Measurements from ENCODE around the gene FBXL3. TPM values are rescaled to one million over a fixed set of nuclear protein-coding genes. Genes with fewer than 3 reads are reported as not detected.
A peak's percentile ranks its signal among the peaks of the same experiment; 100 is the strongest.

FBXL3 gene
- total RNA-seq, 2 experiments from 2014 or later, result 27.1 to 27.4 TPM

- peaks cover 28% of the 10 kb centered on the region for H3K36me3 Mint-ChIP-seq (ENCODE audit: low read depth)
- intact Hi-C loops (cut with micrococcal nuclease), result loop anchor here (1.0 kb wide), 1 partner anchor 8 kb away; no protein-coding TSS in a partner anchor
- no peak overlapping the region for H3K4me3 Mint-ChIP-seq
- H3K27me3 Mint-ChIP-seq (ENCODE audit: low read depth), result no peaks in the 10 kb centered on the region
- no peaks in the 10 kb centered on the region for H3K9me3 Mint-ChIP-seq
- CTCF ChIA-PET, result interaction anchor here (0.7 to 2.3 kb wide), 7 partner anchors 9 to 29 kb away, joined by 3 to 10 read pairs (median 5); partner anchors contain the start of gene FBXL3
- no peak for DNase-seq
- peak overlapping the region; percentile 51 for H3K27ac Mint-ChIP-seq
- peaks cover 39% of the 10 kb centered on the region for H3K4me1 Mint-ChIP-seq (ENCODE audit: low read depth)
Measured at GRCh38 chr13:77001540-77001939, 25.4 kb downstream of the FBXL3 start.

- Mint-ChIP-seq H3K36me3 (ENCODE audit: low read depth) (peaks cover 35% of the 10 kb centered on the region), H3K27ac (no peak overlapping the region), H3K4me1 (ENCODE audit: low read depth) (peaks cover 38% of the 10 kb centered on the region), H3K4me3 (no peak overlapping the region), H3K9me3 (no peaks in the 10 kb centered on the region), H3K27me3 (ENCODE audit: low read depth) (no peaks in the 10 kb centered on the region)
- intact Hi-C loops (cut with micrococcal nuclease), result no loop called here
- CTCF ChIA-PET, result interaction anchor here (0.6 to 2.3 kb wide), 5 partner anchors 12 to 593 kb away, joined by 3 to 10 read pairs (median 4); partner anchors contain the start of gene FBXL3
- no peak for DNase-seq
Measured at GRCh38 chr13:77000475-77000874, 26.5 kb downstream of the FBXL3 start.

GRCh38 chr13:76994281-76994680 is 32.7 kb downstream of the FBXL3 start:
- Mint-ChIP-seq H3K36me3 (ENCODE audit: low read depth) (peaks cover 29% of the 10 kb centered on the region), H3K4me3 (peak overlapping the region; percentile 5), H3K9me3 (no peaks in the 10 kb centered on the region), H3K4me1 (ENCODE audit: low read depth) (peaks cover 44% of the 10 kb centered on the region), H3K27me3 (ENCODE audit: low read depth) (no peaks in the 10 kb centered on the region), H3K27ac (no peak overlapping the region)
- no peak for DNase-seq
- intact Hi-C loops (cut with micrococcal nuclease), result loop anchor here (5.0 to 10.0 kb wide), 2 partner anchors 1439 to 1667 kb away; no protein-coding TSS in a partner anchor
- CTCF ChIA-PET, result no interaction called here

GRCh38 chr13:76993473-76993872 is 33.5 kb downstream of the FBXL3 start:
- peaks cover 22% of the 10 kb centered on the region for H3K36me3 Mint-ChIP-seq (ENCODE audit: low read depth)
- H3K9me3 Mint-ChIP-seq, result no peaks in the 10 kb centered on the region
- H3K4me1 Mint-ChIP-seq (ENCODE audit: low read depth), result peaks cover 42% of the 10 kb centered on the region
- H3K27me3 Mint-ChIP-seq (ENCODE audit: low read depth), result no peaks in the 10 kb centered on the region
- intact Hi-C loops (cut with micrococcal nuclease), result loop anchor here (1.0 to 10.0 kb wide), 4 partner anchors 9 to 1666 kb away; partner anchors contain the start of gene SLAIN1
- CTCF ChIA-PET, result interaction anchor here (0.9 to 1.5 kb wide), 4 partner anchors 8 to 33 kb away, joined by 3 to 10 read pairs (median 4); partner anchors contain the start of gene FBXL3
- DNase-seq, result no peak
- no peak overlapping the region for H3K27ac Mint-ChIP-seq
- peak overlapping the region; percentile 95 for H3K4me3 Mint-ChIP-seq

GRCh38 chr13:76993021-76993420 is 33.9 kb downstream of the FBXL3 start:
- CTCF ChIA-PET, result interaction anchor here (0.6 to 1.5 kb wide), 8 partner anchors 9 to 34 kb away, joined by 3 to 10 read pairs (median 3); partner anchors contain the start of gene FBXL3
- Mint-ChIP-seq H3K9me3 (no peaks in the 10 kb centered on the region), H3K36me3 (ENCODE audit: low read depth) (peaks cover 17% of the 10 kb centered on the region), H3K4me3 (peak overlapping the region; percentile 95), H3K4me1 (ENCODE audit: low read depth) (peaks cover 42% of the 10 kb centered on the region), H3K27ac (peak overlapping the region; percentile 92), H3K27me3 (ENCODE audit: low read depth) (no peaks in the 10 kb centered on the region)
- DNase-seq, result no peak
- intact Hi-C loops (cut with micrococcal nuclease), result loop anchor here (1.0 to 10.0 kb wide), 4 partner anchors 9 to 1666 kb away; partner anchors contain the start of gene SLAIN1

- Mint-ChIP-seq H3K4me1 (ENCODE audit: low read depth) (peaks cover 42% of the 10 kb centered on the region), H3K36me3 (ENCODE audit: low read depth) (peaks cover 15% of the 10 kb centered on the region), H3K4me3 (peak overlapping the region; percentile 95), H3K27me3 (ENCODE audit: low read depth) (no peaks in the 10 kb centered on the region), H3K27ac (peak overlapping the region; percentile 92), H3K9me3 (no peaks in the 10 kb centered on the region)
- intact Hi-C loops (cut with micrococcal nuclease), result loop anchor here (1.0 to 10.0 kb wide), 7 partner anchors 10 to 1665 kb away; partner anchors contain the start of genes FBXL3, MYCBP2 and SLAIN1
- peak; percentile 22 for DNase-seq
- CTCF ChIA-PET, result interaction anchor here (0.6 to 1.5 kb wide), 8 partner anchors 9 to 34 kb away, joined by 3 to 10 read pairs (median 3); partner anchors contain the start of gene FBXL3
Measured at GRCh38 chr13:76992548-76993001, 34.4 kb downstream of the FBXL3 start.

GRCh38 chr13:76991796-76992547 is 35.0 kb downstream of the FBXL3 start, which contains the start of gene CLN5:
TSS of gene CLN5 (plus strand) at chr13:76992081. CDS start at chr13:76992099, 18 bp downstream.
- CTCF ChIA-PET, result interaction anchor here (0.8 to 2.1 kb wide), 5 partner anchors 10 to 19 kb away, joined by 3 to 14 read pairs (median 3); no protein-coding TSS in a partner anchor
- Mint-ChIP-seq H3K9me3 (no peaks in the 10 kb centered on the region), H3K4me1 (ENCODE audit: low read depth) (peaks cover 39% of the 10 kb centered on the region), H3K27ac (peak within 1 kb of the TSS; percentile 97), H3K4me3 (peak within 1 kb of the TSS; percentile 95), H3K27me3 (ENCODE audit: low read depth) (no peaks in the 10 kb centered on the region), H3K36me3 (ENCODE audit: low read depth) (peaks cover 13% of the 10 kb centered on the region)
- intact Hi-C loops (cut with micrococcal nuclease), result loop anchor here (1.0 to 10.0 kb wide), 10 partner anchors 12 to 1665 kb away; partner anchors contain the start of genes FBXL3, MYCBP2 and SLAIN1
- DNase-seq, result peak; percentile 95

- CTCF ChIA-PET, result interaction anchor here (1.0 to 2.1 kb wide), 2 partner anchors 11 kb away, joined by 3 to 14 read pairs; no protein-coding TSS in a partner anchor
- intact Hi-C loops (cut with micrococcal nuclease), result loop anchor here (1.0 to 10.0 kb wide), 6 partner anchors 11 to 1664 kb away; no protein-coding TSS in a partner anchor
- H3K27ac Mint-ChIP-seq, result peak overlapping the region; percentile 97
- peak; percentile 83 for DNase-seq
- peaks cover 9% of the 10 kb centered on the region for H3K36me3 Mint-ChIP-seq (ENCODE audit: low read depth)
- H3K27me3 Mint-ChIP-seq (ENCODE audit: low read depth), result no peaks in the 10 kb centered on the region
- H3K4me3 Mint-ChIP-seq, result peak overlapping the region; percentile 95
- H3K4me1 Mint-ChIP-seq (ENCODE audit: low read depth), result peaks cover 36% of the 10 kb centered on the region
- H3K9me3 Mint-ChIP-seq, result no peaks in the 10 kb centered on the region
Measured at GRCh38 chr13:76991432-76991795, 35.5 kb downstream of the FBXL3 start.

GRCh38 chr13:76983676-76984075 is 43.3 kb downstream of the FBXL3 start:
- intact Hi-C loops (cut with micrococcal nuclease), result loop anchor here (5.0 kb wide), 1 partner anchor 81 kb away; no protein-coding TSS in a partner anchor
- Mint-ChIP-seq H3K9me3 (no peaks in the 10 kb centered on the region), H3K27me3 (ENCODE audit: low read depth) (peaks cover 15% of the 10 kb centered on the region), H3K4me3 (no peak overlapping the region), H3K27ac (no peak overlapping the region), H3K36me3 (ENCODE audit: low read depth) (no peaks in the 10 kb centered on the region), H3K4me1 (ENCODE audit: low read depth) (peaks cover 4% of the 10 kb centered on the region)
- CTCF ChIA-PET, result interaction anchor here (1.3 kb wide), 1 partner anchor 10 kb away, joined by 3 read pairs; no protein-coding TSS in a partner anchor
- no peak for DNase-seq

GRCh38 chr13:76982061-76982460 is 44.9 kb downstream of the FBXL3 start:
- no peak for DNase-seq
- intact Hi-C loops (cut with micrococcal nuclease), result loop anchor here (5.0 kb wide), 1 partner anchor 80 kb away; no protein-coding TSS in a partner anchor
- Mint-ChIP-seq H3K4me1 (ENCODE audit: low read depth) (peaks cover 4% of the 10 kb centered on the region), H3K36me3 (ENCODE audit: low read depth) (no peaks in the 10 kb centered on the region), H3K27me3 (ENCODE audit: low read depth) (peaks cover 15% of the 10 kb centered on the region), H3K4me3 (no peak overlapping the region), H3K27ac (no peak overlapping the region), H3K9me3 (no peaks in the 10 kb centered on the region)
- CTCF ChIA-PET, result interaction anchor here (1.1 to 2.4 kb wide), 4 partner anchors 9 to 160 kb away, joined by 3 to 14 read pairs (median 4); partner anchors contain the start of gene CLN5

GRCh38 chr13:76980075-76980718 is 46.8 kb downstream of the FBXL3 start:
- Mint-ChIP-seq H3K4me1 (ENCODE audit: low read depth) (peaks cover 8% of the 10 kb centered on the region), H3K27me3 (ENCODE audit: low read depth) (peaks cover 13% of the 10 kb centered on the region), H3K4me3 (no peak overlapping the region), H3K27ac (no peak overlapping the region), H3K9me3 (no peaks in the 10 kb centered on the region), H3K36me3 (ENCODE audit: low read depth) (no peaks in the 10 kb centered on the region)
- intact Hi-C loops (cut with micrococcal nuclease), result loop anchor here (1.0 to 5.0 kb wide), 5 partner anchors 11 to 313 kb away; no protein-coding TSS in a partner anchor
- CTCF ChIA-PET, result interaction anchor here (0.7 to 2.4 kb wide), 27 partner anchors 8 to 499 kb away, joined by 3 to 14 read pairs (median 4); partner anchors contain the start of gene CLN5
- peak; percentile 85 for DNase-seq
